Midbrain (tissue), 1 donor: ENCODE measurements around the gene RFPL4A.
"Not testable (repeated sequence)": the region's sequence is repeated elsewhere in the genome, so short reads cannot be mapped to it uniquely, and the experiment has no call there.

ENCODE experiments used
- DNase-seq: peaks from one replicate; lab custom pipeline; 2025; lab: John Stamatoyannopoulos, UW

The RFPL4A gene

DNA sequence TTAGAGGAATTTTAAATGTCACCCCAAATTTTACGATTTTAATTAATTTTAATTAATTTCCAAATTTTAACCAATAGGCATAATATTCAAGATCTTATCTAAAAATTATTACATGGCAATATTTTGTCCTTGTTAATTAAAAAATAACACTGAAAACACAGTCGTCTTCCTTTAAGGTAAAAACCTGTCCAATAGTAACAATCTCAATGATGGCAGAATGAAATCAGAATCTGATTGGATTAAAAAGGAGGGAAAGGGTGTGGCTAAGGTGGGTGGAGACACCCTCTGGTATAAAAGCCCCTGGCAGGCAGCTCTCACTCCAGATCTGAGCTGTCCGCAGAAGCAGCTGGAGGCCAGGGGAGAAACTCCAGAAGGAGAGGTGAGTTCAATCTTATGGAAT, at the start of gene RFPL4A:
RFPL4A (plus strand) TSS at position 301 of the 400 bp plus-strand sequence. CDS start 2,704 bp downstream, outside the sequence.
- DNase-seq = not testable (repeated sequence)

DNA sequence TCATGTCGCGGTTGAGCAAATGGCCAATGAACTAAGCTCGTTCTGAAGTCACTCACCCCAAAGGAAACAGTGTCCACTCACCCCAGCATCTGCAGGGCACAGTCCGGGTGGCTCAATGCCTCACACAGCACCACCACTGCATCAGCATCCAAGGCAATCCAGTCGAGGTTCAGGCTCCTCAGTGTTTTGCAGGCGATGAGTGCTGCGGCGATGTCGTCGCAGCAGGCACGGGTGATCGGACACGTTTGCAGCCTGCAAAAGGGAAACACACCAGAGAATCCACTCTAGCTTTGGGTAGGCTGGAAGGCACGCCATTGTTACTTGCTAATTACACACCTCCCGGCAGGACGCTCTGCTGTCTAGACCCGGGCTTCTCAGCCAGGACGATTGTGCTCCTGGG, 47.2 kb upstream of the RFPL4A start:
- no peak for DNase-seq

DNA sequence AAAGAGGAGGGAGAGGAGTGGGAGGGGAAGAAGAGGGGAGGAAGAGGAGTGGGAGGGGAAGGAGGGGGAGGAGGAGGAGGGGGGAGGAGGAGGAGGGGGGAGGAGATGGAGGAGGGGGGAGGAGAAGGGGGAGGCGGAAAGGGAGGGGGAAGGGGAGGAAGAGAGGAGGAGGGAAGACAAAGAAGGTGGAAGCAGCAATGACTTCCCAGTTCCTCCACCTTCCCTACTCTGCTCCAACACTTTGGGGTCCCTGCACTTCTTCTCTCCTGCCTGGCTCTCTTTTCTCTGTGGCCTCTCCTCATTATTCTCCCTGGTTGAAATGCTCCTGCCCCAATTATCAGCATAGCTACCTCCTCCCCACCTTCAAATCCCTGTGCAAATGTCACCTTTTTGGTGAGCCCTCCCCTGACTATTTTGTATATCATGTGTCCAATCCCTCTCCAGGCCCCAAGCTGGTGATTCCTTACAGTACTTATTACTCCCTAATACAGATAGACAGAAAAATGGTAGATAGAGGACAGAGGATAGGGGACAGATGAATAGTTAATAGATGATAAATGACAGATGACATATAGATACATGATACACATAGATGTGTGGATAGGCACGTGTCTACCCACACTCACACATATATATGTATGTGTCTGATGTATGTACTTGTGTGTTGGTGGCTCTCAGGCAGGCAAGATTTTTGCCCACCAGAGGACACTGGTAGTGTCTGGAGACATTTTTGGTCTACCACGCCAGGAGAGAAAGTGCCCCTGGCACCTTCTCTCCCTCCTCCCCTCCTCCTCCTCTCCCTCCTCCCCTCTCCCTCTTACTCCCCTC, 45.9 kb upstream of the RFPL4A start:
- no peak for DNase-seq

GRCh38 chr19:55716531-55716930, 42.4 kb upstream of the RFPL4A start:
- DNase-seq = no peak

DNA sequence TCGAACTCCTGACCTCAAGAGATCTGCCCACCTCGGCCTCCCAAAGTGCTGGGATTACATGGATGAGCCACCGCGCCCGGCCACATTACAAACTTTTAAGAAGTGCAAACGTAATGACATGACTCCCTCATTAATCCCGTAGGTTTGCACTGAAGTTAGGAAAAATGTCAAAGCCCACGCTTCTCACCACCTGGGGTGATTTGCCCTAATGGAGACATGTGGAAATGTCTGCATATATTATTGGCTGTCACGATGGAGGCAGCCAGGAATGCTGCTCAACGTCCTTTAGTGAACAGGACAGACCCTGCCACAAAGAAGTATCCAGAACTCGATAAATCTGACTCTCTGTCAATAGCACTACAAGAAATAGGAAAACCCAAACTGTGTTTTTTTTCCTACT, 41.6 kb upstream of the RFPL4A start:
- no peak for DNase-seq

- not testable (repeated sequence) for DNase-seq
These were observed 40.8 kb upstream of the RFPL4A start for GRCh38 chr19:55717879-55718711.

GRCh38 chr19:55720214-55720746, 38.6 kb upstream of the RFPL4A start:
- no peak for DNase-seq

GRCh38 chr19:55720801-55721200, 38.1 kb upstream of the RFPL4A start:
- DNase-seq = no peak

GRCh38 chr19:55723491-55723890, 35.4 kb upstream of the RFPL4A start:
- no peak for DNase-seq

GRCh38 chr19:55730378-55730777, 28.5 kb upstream of the RFPL4A start:
- DNase-seq = not testable (repeated sequence)

DNA sequence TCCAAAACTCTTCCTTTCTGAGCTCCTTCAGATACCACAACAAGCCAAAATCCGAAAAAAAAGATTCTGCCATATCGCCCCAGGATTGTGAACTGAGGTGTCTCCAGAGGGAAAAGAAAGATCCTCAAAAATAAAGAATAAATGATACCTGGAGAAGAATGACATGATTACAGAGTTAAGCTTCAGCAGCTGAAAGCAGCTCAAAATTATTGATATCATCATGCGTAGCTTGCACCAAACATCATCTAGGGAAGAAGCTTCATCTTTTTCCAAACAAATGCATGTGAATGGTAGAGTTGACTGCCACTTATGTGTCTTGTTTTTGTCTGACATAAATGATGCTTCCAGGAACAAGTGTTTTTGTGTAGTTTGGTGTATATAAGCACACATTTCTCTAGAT, 20.6 kb upstream of the RFPL4A start, which contains the start of gene NLRP9:
NLRP9 (minus strand) TSS at position 101 of the 400 bp plus-strand sequence; CDS start at position 73, 28 bp downstream.
- DNase-seq = no peak

DNA sequence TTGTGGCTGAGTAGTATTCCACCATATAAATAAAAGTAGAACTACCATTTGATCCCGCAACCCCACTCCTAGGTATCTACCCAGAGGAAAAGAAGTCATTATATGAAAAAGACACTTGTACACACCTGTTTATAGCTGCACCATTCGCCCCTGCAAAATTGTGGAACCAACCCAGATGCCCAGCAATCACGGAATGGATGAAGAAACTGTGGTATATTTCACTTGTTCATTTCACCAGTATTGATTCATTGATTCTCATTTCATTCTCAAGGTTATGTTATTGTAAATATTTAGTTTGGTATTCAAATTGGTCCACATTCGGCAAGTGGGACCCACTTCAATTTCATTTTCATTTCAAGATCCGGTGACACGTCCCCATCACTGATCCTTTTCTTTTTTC, 8.2 kb upstream of the RFPL4A start:
- DNase-seq = no peak

- no peak for DNase-seq
These were observed 5.5 kb upstream of the RFPL4A start for GRCh38 chr19:55753401-55753800.

GRCh38 chr19:55756808-55757207, 2.1 kb upstream of the RFPL4A start:
- DNase-seq = not testable (repeated sequence)

GRCh38 chr19:55766466-55766865, 7.6 kb downstream of the RFPL4A start:
- DNase-seq = no peak

- DNase-seq = not testable (repeated sequence)
These were observed 9.9 kb downstream of the RFPL4A start, which contains the start of gene RFPL4AL1 for GRCh38 chr19:55768818-55769217. TSS of gene RFPL4AL1 (plus strand) at chr19:55769118. CDS start at chr19:55771805, 2,687 bp downstream.

- not testable (repeated sequence) for DNase-seq
These were observed 10.7 kb downstream of the RFPL4A start for GRCh38 chr19:55769632-55770031.

DNA sequence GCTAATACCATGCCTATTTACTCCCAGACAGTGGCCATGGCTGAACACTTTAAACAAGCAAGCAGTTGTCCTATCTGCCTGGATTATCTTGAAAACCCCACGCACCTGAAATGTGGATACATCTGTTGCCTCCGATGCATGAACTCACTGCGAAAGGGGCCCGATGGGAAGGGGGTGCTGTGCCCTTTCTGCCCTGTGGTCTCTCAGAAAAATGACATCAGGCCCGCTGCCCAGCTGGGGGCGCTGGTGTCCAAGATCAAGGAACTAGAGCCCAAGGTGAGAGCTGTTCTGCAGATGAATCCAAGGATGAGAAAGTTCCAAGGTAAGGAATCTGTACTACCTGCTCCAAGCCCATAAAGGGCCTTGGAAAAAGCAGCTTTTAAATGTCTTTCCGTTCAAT, 18.6 kb downstream of the RFPL4A start:
- DNase-seq = no peak

DNA sequence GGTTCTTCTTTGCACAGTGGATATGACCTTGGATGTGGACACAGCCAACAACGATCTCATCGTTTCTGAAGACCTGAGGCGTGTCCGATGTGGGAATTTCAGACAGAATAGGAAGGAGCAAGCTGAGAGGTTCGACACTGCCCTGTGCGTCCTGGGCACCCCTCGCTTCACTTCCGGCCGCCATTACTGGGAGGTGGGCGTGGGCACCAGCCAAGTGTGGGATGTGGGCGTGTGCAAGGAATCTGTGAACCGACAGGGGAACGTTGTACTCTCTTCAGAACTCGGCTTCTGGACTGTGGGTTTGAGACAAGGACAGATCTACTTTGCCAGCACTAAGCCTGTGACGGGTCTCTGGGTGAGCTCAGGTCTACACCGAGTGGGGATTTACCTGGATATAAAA, 19.4 kb downstream of the RFPL4A start:
- DNase-seq = no peak

GRCh38 chr19:55781112-55781511, 22.2 kb downstream of the RFPL4A start:
- no peak for DNase-seq

DNA sequence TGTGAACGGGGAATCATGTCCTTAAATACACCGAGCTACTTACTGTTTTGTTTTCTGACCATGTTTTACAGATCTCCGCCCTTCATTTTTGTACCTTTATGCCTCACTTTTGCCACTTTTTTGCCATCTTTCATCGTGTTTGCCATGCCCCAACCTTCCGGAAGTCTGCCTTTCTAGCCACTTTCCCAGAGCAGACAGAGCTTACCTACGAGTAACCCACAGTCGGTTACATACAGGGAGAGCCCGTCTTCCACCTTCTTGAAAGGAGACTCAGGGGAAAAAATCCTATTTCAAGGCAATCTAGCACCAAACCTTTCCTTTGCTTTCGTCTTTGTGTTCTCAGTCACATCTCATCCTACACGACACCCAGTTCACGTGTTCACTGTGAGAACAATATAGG, 36.1 kb downstream of the RFPL4A start:
- no peak for DNase-seq

GRCh38 chr19:55801416-55801815, 42.5 kb downstream of the RFPL4A start:
- DNase-seq = no peak
